WTC11 (cell line): ENCODE data around the gene NDST4. TPM values are rescaled to one million over a fixed set of nuclear protein-coding genes. Genes with fewer than 3 reads are reported as not detected.

Experiments used
- ATAC-seq: fragments of 200-7000 bp; cut with Tn5 transposase; 2 replicates; pipeline ENCODE4 v1.10.0; 2021; ENCODE audit warnings: mild to moderate bottlenecking, moderate library complexity
- Bru-seq: library from RNA; stranded (reverse); fragments of 400-500 nt; gene quantifications from one replicate; lab custom pipeline; 2021; lab: Mats Ljungman, UMichigan
- CTCF ChIA-PET: fragments of 300-600 bp; sonication (Branson Sonifier 250); formaldehyde crosslinking; loops from one replicate; lab custom pipeline; 2021; ENCODE audit warnings: antibody characterized with exemption; lab: Charles Lee
- POLR2A ChIA-PET: fragments of 350-600 bp; sonication (Branson Sonifier 250); formaldehyde crosslinking; loops from one replicate; lab custom pipeline; 2021; ENCODE audit warnings: antibody characterized with exemption; lab: Charles Lee
- DNase-seq: peaks from one replicate; pipeline ENCODE4 v3.0.0; 2021; ENCODE audit warnings: low spot score
- H3K27ac Mint-ChIP-seq: 2 replicates; pipeline ENCODE4 v1.8.0; 2021; ENCODE audit warnings: mixed read lengths
- H3K27me3 Mint-ChIP-seq: 2 replicates; pipeline ENCODE4 v1.8.0; 2021; ENCODE audit warnings: low read depth, mild to moderate bottlenecking, moderate library complexity, mixed read lengths
- H3K36me3 Mint-ChIP-seq: 2 replicates; pipeline ENCODE4 v1.8.0; 2021; ENCODE audit warnings: mixed read lengths
- H3K4me1 Mint-ChIP-seq: 2 replicates; pipeline ENCODE4 v1.8.0; 2022; ENCODE audit warnings: mixed read lengths
- H3K4me3 Mint-ChIP-seq: 2 replicates; pipeline ENCODE4 v1.8.0; 2021; ENCODE audit warnings: mild to moderate bottlenecking, moderate library complexity, mixed read lengths
- H3K9me3 Mint-ChIP-seq: 2 replicates; pipeline ENCODE4 v1.8.0; 2021; ENCODE audit warnings: mixed read lengths
- ATF2 ChIP-seq: sonication (generic); formaldehyde crosslinking; IDR thresholded peaks from 2 replicates; pipeline ENCODE4 v1.8.1; 2022; ENCODE audit warnings: low read depth, missing genetic modification reagents, borderline replicate concordance
- ATF3 ChIP-seq: sonication (generic); formaldehyde crosslinking; conservative IDR thresholded peaks from 2 replicates; pipeline ENCODE4 v1.8.1; 2022; ENCODE audit warnings: mild to moderate bottlenecking, missing genetic modification reagents
- CDX4 ChIP-seq: fragments of 250-450 bp; sonication (Bioruptor Pico); IDR thresholded peaks from 2 replicates; pipeline ENCODE4 v1.9.0; 2021; ENCODE audit warnings: moderate library complexity, mild to moderate bottlenecking, inconsistent platforms, borderline replicate concordance
- E2F4 ChIP-seq: sonication (generic); formaldehyde crosslinking; IDR thresholded peaks from 2 replicates; pipeline ENCODE4 v1.8.1; 2022; ENCODE audit warnings: low read depth, mild to moderate bottlenecking, moderate library complexity, missing genetic modification reagents, borderline replicate concordance
- ELF4 ChIP-seq: sonication (generic); formaldehyde crosslinking; IDR thresholded peaks from 2 replicates; pipeline ENCODE4 v1.8.1; 2022; ENCODE audit warnings: low read depth, mild to moderate bottlenecking, moderate library complexity, missing genetic modification reagents
- FOXP4 ChIP-seq: sonication (generic); formaldehyde crosslinking; IDR thresholded peaks from 2 replicates; pipeline ENCODE4 v1.8.0; 2022; ENCODE audit warnings: mild to moderate bottlenecking, missing genetic modification reagents
- JAZF1 ChIP-seq: fragments of 250-450 bp; sonication (Bioruptor Pico); IDR thresholded peaks from 2 replicates; pipeline ENCODE4 v1.9.0; 2021; ENCODE audit warnings: moderate library complexity, mild to moderate bottlenecking, inconsistent platforms
- JUN ChIP-seq: sonication (generic); formaldehyde crosslinking; IDR thresholded peaks from 2 replicates; pipeline ENCODE4 v1.8.0; 2023; ENCODE audit warnings: mild to moderate bottlenecking, missing genetic modification reagents
- KAT7 ChIP-seq: sonication (generic); formaldehyde crosslinking; IDR thresholded peaks from 2 replicates; pipeline ENCODE4 v1.8.1; 2023; ENCODE audit warnings: missing genetic modification reagents, mild to moderate bottlenecking, borderline replicate concordance
- MLX ChIP-seq: sonication (generic); formaldehyde crosslinking; IDR thresholded peaks from 2 replicates; pipeline ENCODE4 v1.8.1; 2023; ENCODE audit warnings: mild to moderate bottlenecking, missing genetic modification reagents, moderate library complexity
- MYBL2 ChIP-seq: sonication (generic); formaldehyde crosslinking; IDR thresholded peaks from 2 replicates; pipeline ENCODE4 v1.8.1; 2023; ENCODE audit warnings: mild to moderate bottlenecking, moderate library complexity, missing genetic modification reagents
- NFYB ChIP-seq: sonication (generic); formaldehyde crosslinking; conservative IDR thresholded peaks from 2 replicates; pipeline ENCODE4 v1.8.0; 2022; ENCODE audit warnings: low read depth, missing genetic modification reagents
- NR1H2 ChIP-seq: sonication (generic); formaldehyde crosslinking; IDR thresholded peaks from 2 replicates; pipeline ENCODE4 v1.9.0; 2021; ENCODE audit warnings: mild to moderate bottlenecking, moderate library complexity, missing genetic modification reagents
- PRDM15 ChIP-seq: sonication (generic); formaldehyde crosslinking; IDR thresholded peaks from 2 replicates; pipeline ENCODE4 v1.8.0; 2022; ENCODE audit warnings: missing genetic modification reagents
- SMAD4 ChIP-seq: sonication (generic); formaldehyde crosslinking; IDR thresholded peaks from 2 replicates; pipeline ENCODE4 v1.8.0; 2022; ENCODE audit warnings: mild to moderate bottlenecking, missing genetic modification reagents
- SP1 ChIP-seq: sonication (generic); formaldehyde crosslinking; conservative IDR thresholded peaks from 2 replicates; pipeline ENCODE4 v1.8.1; 2022; ENCODE audit warnings: missing genetic modification reagents
- TEAD1 ChIP-seq: sonication (generic); formaldehyde crosslinking; IDR thresholded peaks from 2 replicates; pipeline ENCODE4 v1.8.0; 2022; ENCODE audit warnings: mild to moderate bottlenecking, missing genetic modification reagents
- TEAD4 ChIP-seq: sonication (generic); formaldehyde crosslinking; IDR thresholded peaks from 2 replicates; pipeline ENCODE4 v1.8.0; 2022; ENCODE audit warnings: mild to moderate bottlenecking, missing genetic modification reagents
- USF2 ChIP-seq: sonication (generic); formaldehyde crosslinking; IDR thresholded peaks from 2 replicates; pipeline ENCODE4 v1.8.1; 2023; ENCODE audit warnings: mild to moderate bottlenecking, missing genetic modification reagents, moderate library complexity
- ZMAT4 ChIP-seq: fragments of 250-450 bp; sonication (Bioruptor Pico); IDR thresholded peaks from 2 replicates; pipeline ENCODE4 v1.9.0; 2021; ENCODE audit warnings: mild to moderate bottlenecking
- long read RNA-seq, 3 experiments: library from RNA in 1 of 3; library from capped mRNA in 1 of 3; library from polyadenylated mRNA in 1 of 3; unstranded in 2 of 3; stranded (forward) in 1 of 3; transcript quantifications; one replicate each; pipeline ENCODE4 v2.0.0, GENCODE V29; 2021
- total RNA-seq: library from RNA; stranded (reverse); gene quantifications from 3 replicates; pipeline ENCODE4 v1.2.3, GENCODE V29; 2021

The NDST4 gene
- total RNA-seq: not detected in 3 replicates
- percentile 2 among the genes with signal in this experiment for Bru-seq, nascent RNA
- long read RNA-seq, experiment 1: 0 reads
- long read RNA-seq, experiment 2: 0 reads
- long read RNA-seq, experiment 3: 0 reads

GRCh38 chr4:115113506-115114106 is at the start of gene NDST4:
Gene NDST4, minus strand, starts transcription at chr4:115113620. Its CDS starts 36,584 bp downstream, at chr4:115077036.
- DNase-seq (no peak), ATAC-seq (peak; percentile 73)
- CTCF ChIA-PET: interaction anchor here (0.6 to 1.6 kb wide), 3 partner anchors 294 to 739 kb away, joined by 3 read pairs; no protein-coding TSS in a partner anchor
- TF ChIP-seq JUN (CRISPR knock-in tag): no peak
- no peak for TF ChIP-seq ATF3
- TF ChIP-seq ZMAT4: no peak
- no peak for TF ChIP-seq NFYB (CRISPR knock-in tag)
- TF ChIP-seq ELF4 (CRISPR knock-in tag): no peak
- no peak for TF ChIP-seq USF2
- no peak for TF ChIP-seq ATF2 (CRISPR knock-in tag)
- TF ChIP-seq SMAD4 (CRISPR knock-in tag): no peak
- no peaks in the 10 kb centered on the region for H3K36me3 Mint-ChIP-seq
- no peaks in the 10 kb centered on the region for H3K9me3 Mint-ChIP-seq
- H3K27me3 Mint-ChIP-seq: no peaks in the 10 kb centered on the region
- H3K4me1 Mint-ChIP-seq: peaks cover 17% of the 10 kb centered on the region
- no peak within 1 kb of the TSS for H3K27ac Mint-ChIP-seq
- POLR2A ChIA-PET: no interaction called here
- no peak within 1 kb of the TSS for H3K4me3 Mint-ChIP-seq

- H3K4me1 Mint-ChIP-seq: no peaks in the 10 kb centered on the region
- H3K27ac Mint-ChIP-seq: no peak overlapping the region
- H3K4me3 Mint-ChIP-seq: no peak overlapping the region
- TF ChIP-seq MLX (CRISPR knock-in tag) (no peak), TEAD1 (CRISPR knock-in tag) (no peak)
- H3K9me3 Mint-ChIP-seq: no peaks in the 10 kb centered on the region
- ChIA-PET CTCF (interaction anchor here (1.1 kb wide), 1 partner anchor 693 kb away, joined by 3 read pairs; no protein-coding TSS in a partner anchor), POLR2A (no interaction called here)
- DNase-seq (no peak), ATAC-seq (no peak)
- no peaks in the 10 kb centered on the region for H3K27me3 Mint-ChIP-seq
- no peaks in the 10 kb centered on the region for H3K36me3 Mint-ChIP-seq
Measured at GRCh38 chr4:115159141-115159540, 45.7 kb upstream of the NDST4 start.

GRCh38 chr4:115158296-115158695 is 44.9 kb upstream of the NDST4 start:
- Mint-ChIP-seq H3K27ac (no peak overlapping the region), H3K4me1 (no peaks in the 10 kb centered on the region), H3K36me3 (no peaks in the 10 kb centered on the region), H3K9me3 (no peaks in the 10 kb centered on the region), H3K27me3 (no peaks in the 10 kb centered on the region), H3K4me3 (no peak overlapping the region)
- DNase-seq (no peak), ATAC-seq (no peak)
- POLR2A ChIA-PET: no interaction called here
- CTCF ChIA-PET: interaction anchor here (1.1 kb wide), 1 partner anchor 694 kb away, joined by 3 read pairs; no protein-coding TSS in a partner anchor
- TF ChIP-seq MYBL2 (CRISPR knock-in tag) (no peak), TEAD4 (CRISPR knock-in tag) (no peak), JAZF1 (CRISPR knock-in tag) (no peak), CDX4 (CRISPR knock-in tag) (no peak), KAT7 (CRISPR knock-in tag) (no peak), PRDM15 (CRISPR knock-in tag) (no peak), E2F4 (CRISPR knock-in tag) (no peak), SP1 (no peak), NR1H2 (CRISPR knock-in tag) (no peak), FOXP4 (CRISPR knock-in tag) (no peak)
